Measurements from ENCODE around the gene B4GALT7.

The B4GALT7 gene

GRCh38 chr5:177601126-177601525 lies 1.2 kb downstream of the B4GALT7 start:
- no peaks in the 10 kb centered on the region for H3K27me3 ChIP-seq (ENCODE audit: control insufficient read depth, insufficient read depth, low read length)
- H3K9ac ChIP-seq, result no peak overlapping the region
- H2AFZ ChIP-seq, result no peak overlapping the region
- H3K79me2 ChIP-seq, result peaks cover 5% of the 10 kb centered on the region
- H3K4me2 ChIP-seq (ENCODE audit: low read length), result peak overlapping the region; percentile 79
- no peaks in the 10 kb centered on the region for H3K36me3 ChIP-seq (ENCODE audit: control insufficient read depth, insufficient read depth, low read length)
- TF ChIP-seq CTCF (IDR thresholded peaks at IDR 0.05), result no peak
- H3K4me1 ChIP-seq, result peaks cover 18% of the 10 kb centered on the region
- H3K4me3 ChIP-seq (ENCODE audit: low read depth, low read length), result no peak overlapping the region
- H3K27ac ChIP-seq, result peak overlapping the region; percentile 74
- no peaks in the 10 kb centered on the region for H3K9me3 ChIP-seq (ENCODE audit: control insufficient read depth, low read length)

- Histone ChIP-seq H3K27me3 (ENCODE audit: control insufficient read depth, insufficient read depth, low read length) (no peaks in the 10 kb centered on the region), H3K9ac (no peak overlapping the region), H2AFZ (peak overlapping the region; percentile 30), H3K27ac (peak overlapping the region; percentile 74), H3K4me1 (peaks cover 18% of the 10 kb centered on the region), H3K36me3 (ENCODE audit: control insufficient read depth, insufficient read depth, low read length) (no peaks in the 10 kb centered on the region), H3K4me3 (ENCODE audit: low read depth, low read length) (peak overlapping the region; percentile 38), H3K4me2 (ENCODE audit: low read length) (peak overlapping the region; percentile 59), H3K9me3 (ENCODE audit: control insufficient read depth, low read length) (no peaks in the 10 kb centered on the region), H3K79me2 (peaks cover 5% of the 10 kb centered on the region)
- peak; percentile 27 for TF ChIP-seq CTCF (IDR thresholded peaks at IDR 0.05)
These were observed 1.9 kb downstream of the B4GALT7 start for GRCh38 chr5:177601577-177602457.

GRCh38 chr5:177602458-177602830 lies 2.5 kb downstream of the B4GALT7 start:
- H3K27ac ChIP-seq, result peak overlapping the region; percentile 74
- H2AFZ ChIP-seq, result no peak overlapping the region
- peak overlapping the region; percentile 38 for H3K4me3 ChIP-seq (ENCODE audit: low read depth, low read length)
- H3K27me3 ChIP-seq (ENCODE audit: control insufficient read depth, insufficient read depth, low read length), result no peaks in the 10 kb centered on the region
- H3K36me3 ChIP-seq (ENCODE audit: control insufficient read depth, insufficient read depth, low read length), result no peaks in the 10 kb centered on the region
- H3K9ac ChIP-seq, result no peak overlapping the region
- peak overlapping the region; percentile 59 for H3K4me2 ChIP-seq (ENCODE audit: low read length)
- H3K4me1 ChIP-seq, result peaks cover 21% of the 10 kb centered on the region
- no peaks in the 10 kb centered on the region for H3K9me3 ChIP-seq (ENCODE audit: control insufficient read depth, low read length)
- peaks cover 5% of the 10 kb centered on the region for H3K79me2 ChIP-seq
- no peak for TF ChIP-seq CTCF (IDR thresholded peaks at IDR 0.05)

- TF ChIP-seq CTCF (IDR thresholded peaks at IDR 0.05), result no peak
- no peak overlapping the region for H3K4me3 ChIP-seq (ENCODE audit: low read depth, low read length)
- H3K4me2 ChIP-seq (ENCODE audit: low read length), result no peak overlapping the region
- no peaks in the 10 kb centered on the region for H3K36me3 ChIP-seq (ENCODE audit: control insufficient read depth, insufficient read depth, low read length)
- no peak overlapping the region for H2AFZ ChIP-seq
- H3K79me2 ChIP-seq, result peaks cover 5% of the 10 kb centered on the region
- peaks cover 21% of the 10 kb centered on the region for H3K4me1 ChIP-seq
- H3K27me3 ChIP-seq (ENCODE audit: control insufficient read depth, insufficient read depth, low read length), result no peaks in the 10 kb centered on the region
- no peak overlapping the region for H3K27ac ChIP-seq
- H3K9ac ChIP-seq, result no peak overlapping the region
- H3K9me3 ChIP-seq (ENCODE audit: control insufficient read depth, low read length), result no peaks in the 10 kb centered on the region
These were observed 3.7 kb downstream of the B4GALT7 start for GRCh38 chr5:177603631-177604030.

GRCh38 chr5:177604116-177604521 lies 4.2 kb downstream of the B4GALT7 start:
- Histone ChIP-seq H3K4me2 (ENCODE audit: low read length) (no peak overlapping the region), H2AFZ (no peak overlapping the region), H3K9me3 (ENCODE audit: control insufficient read depth, low read length) (no peaks in the 10 kb centered on the region), H3K9ac (no peak overlapping the region), H3K27me3 (ENCODE audit: control insufficient read depth, insufficient read depth, low read length) (no peaks in the 10 kb centered on the region), H3K27ac (no peak overlapping the region), H3K79me2 (peaks cover 5% of the 10 kb centered on the region), H3K4me1 (peaks cover 21% of the 10 kb centered on the region), H3K36me3 (ENCODE audit: control insufficient read depth, insufficient read depth, low read length) (no peaks in the 10 kb centered on the region), H3K4me3 (ENCODE audit: low read depth, low read length) (no peak overlapping the region)
- TF ChIP-seq CTCF (IDR thresholded peaks at IDR 0.05), result no peak
